ENCODE measurements around the gene LRRTM3. TPM values are rescaled to one million over a fixed set of nuclear protein-coding genes. Genes with fewer than 3 reads are reported as not detected.
A peak's percentile ranks its signal among the peaks of the same experiment; 100 is the strongest.

LRRTM3 gene
- polyA plus RNA-seq, 3 donors, result 4.2 to 6.5 (median 4.4) TPM

GRCh38 chr10:66931340-66931948 is 5.6 kb downstream of the LRRTM3 start:
- peak in 1 of 3 donors; percentile 51 for DNase-seq (ENCODE audit: low read depth in 3 of 3, low spot score in 2 of 3)

GRCh38 chr10:66931949-66932343 is 6.1 kb downstream of the LRRTM3 start:
- no peak for DNase-seq (ENCODE audit: low read depth in 3 of 3, low spot score in 2 of 3)

GRCh38 chr10:66934711-66935110 is 8.9 kb downstream of the LRRTM3 start:
- DNase-seq (ENCODE audit: low read depth in 3 of 3, low spot score in 2 of 3), result no peak

GRCh38 chr10:66940965-66941364 is 15.1 kb downstream of the LRRTM3 start:
- DNase-seq (ENCODE audit: low read depth in 3 of 3, low spot score in 2 of 3), result no peak

GRCh38 chr10:66941491-66941890 is 15.7 kb downstream of the LRRTM3 start:
- DNase-seq (ENCODE audit: low read depth in 3 of 3, low spot score in 2 of 3), result no peak

- DNase-seq (ENCODE audit: low read depth in 3 of 3, low spot score in 2 of 3), result no peak
Measured at GRCh38 chr10:66942407-66942806, 16.6 kb downstream of the LRRTM3 start.

GRCh38 chr10:66943590-66943989 is 17.8 kb downstream of the LRRTM3 start:
- no peak for DNase-seq (ENCODE audit: low read depth in 3 of 3, low spot score in 2 of 3)

GRCh38 chr10:66951896-66952295 is 26.1 kb downstream of the LRRTM3 start:
- DNase-seq (ENCODE audit: low read depth in 3 of 3, low spot score in 2 of 3), result no peak

- DNase-seq (ENCODE audit: low read depth in 3 of 3, low spot score in 2 of 3), result no peak
Measured at GRCh38 chr10:66958466-66958865, 32.6 kb downstream of the LRRTM3 start.

GRCh38 chr10:66964946-66965345 is 39.1 kb downstream of the LRRTM3 start:
- no peak for DNase-seq (ENCODE audit: low read depth in 3 of 3, low spot score in 2 of 3)

- DNase-seq (ENCODE audit: low read depth in 3 of 3, low spot score in 2 of 3), result no peak
Measured at GRCh38 chr10:66980246-66980815, 54.5 kb downstream of the LRRTM3 start.

- DNase-seq (ENCODE audit: low read depth in 3 of 3, low spot score in 2 of 3), result no peak
Measured at GRCh38 chr10:66981361-66982052, 55.7 kb downstream of the LRRTM3 start.

GRCh38 chr10:66982053-66982420 is 56.2 kb downstream of the LRRTM3 start:
- no peak for DNase-seq (ENCODE audit: low read depth in 3 of 3, low spot score in 2 of 3)

- DNase-seq (ENCODE audit: low read depth in 3 of 3, low spot score in 2 of 3), result no peak
Measured at GRCh38 chr10:66982792-66983474, 57.1 kb downstream of the LRRTM3 start.

GRCh38 chr10:66983475-66983818 is 57.6 kb downstream of the LRRTM3 start:
- DNase-seq (ENCODE audit: low read depth in 3 of 3, low spot score in 2 of 3), result no peak

GRCh38 chr10:66990143-66990830 is 64.5 kb downstream of the LRRTM3 start:
- no peak for DNase-seq (ENCODE audit: low read depth in 3 of 3, low spot score in 2 of 3)

GRCh38 chr10:66996996-66997395 is 71.2 kb downstream of the LRRTM3 start:
- no peak for DNase-seq (ENCODE audit: low read depth in 3 of 3, low spot score in 2 of 3)

- no peak for DNase-seq (ENCODE audit: low read depth in 3 of 3, low spot score in 2 of 3)
Measured at GRCh38 chr10:66999762-67000545, 74.1 kb downstream of the LRRTM3 start.

GRCh38 chr10:67004690-67005089 is 78.9 kb downstream of the LRRTM3 start:
- DNase-seq (ENCODE audit: low read depth in 3 of 3, low spot score in 2 of 3), result no peak

GRCh38 chr10:67005981-67006380 is 80.1 kb downstream of the LRRTM3 start:
- DNase-seq (ENCODE audit: low read depth in 3 of 3, low spot score in 2 of 3), result no peak
